DMS114 treated with DMSO at 0.1 percent for 48 hours (cell line): Measurements from ENCODE around the gene PLVAP.

ENCODE experiments used
- DNase-seq: peaks from one replicate; lab custom pipeline; 2025; ENCODE audit not compliant: unreplicated experiment; lab: John Stamatoyannopoulos, UW

PLVAP gene

GRCh38 chr19:17334414-17335409 is 42.4 kb downstream of the PLVAP start, which contains the start of gene ANO8:
Gene ANO8 (minus strand): TSS chr19:17334855. CDS start chr19:17334670, 185 bp downstream.
- DNase-seq: peak; percentile 97

DNA sequence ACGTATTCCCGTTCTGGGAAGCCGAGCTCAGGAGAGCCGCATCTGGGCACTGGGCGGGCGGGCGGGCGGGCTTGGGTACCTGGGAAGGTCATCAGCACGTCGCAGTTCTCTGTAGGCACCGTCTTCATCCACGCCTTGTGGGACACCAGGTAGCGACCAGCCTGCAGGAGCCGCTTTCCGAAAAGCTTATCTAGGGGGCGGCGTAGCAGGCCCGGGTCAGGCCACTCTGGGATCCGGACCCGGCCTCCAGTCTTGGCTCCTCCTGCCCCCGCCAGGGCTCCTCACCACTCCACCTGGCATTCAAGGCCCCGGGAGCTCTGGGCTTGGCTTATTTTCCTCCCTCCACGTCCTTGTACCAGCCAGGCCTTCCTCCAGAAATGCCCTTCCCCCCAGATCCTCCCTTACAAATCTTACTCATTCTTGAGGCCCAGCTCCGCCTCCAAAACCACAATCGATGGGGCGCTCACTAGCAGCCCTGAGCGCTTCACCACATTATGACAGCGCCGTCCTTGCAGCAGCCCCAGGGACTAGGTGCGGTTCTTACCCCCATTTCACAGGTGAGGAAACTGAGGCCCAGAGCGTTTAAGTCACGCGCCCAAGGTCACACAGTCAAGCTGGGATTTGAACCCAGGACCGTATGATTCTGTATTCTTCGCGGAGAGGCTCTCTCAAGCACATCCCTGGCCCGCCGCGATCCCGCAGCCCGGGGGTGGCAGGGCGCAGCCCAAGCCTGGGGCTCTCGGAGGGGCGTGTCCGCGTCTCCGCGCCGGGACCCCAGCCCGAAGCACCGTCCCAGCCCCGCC is 43.3 kb downstream of the PLVAP start:
- peak; percentile 15 for DNase-seq

DNA sequence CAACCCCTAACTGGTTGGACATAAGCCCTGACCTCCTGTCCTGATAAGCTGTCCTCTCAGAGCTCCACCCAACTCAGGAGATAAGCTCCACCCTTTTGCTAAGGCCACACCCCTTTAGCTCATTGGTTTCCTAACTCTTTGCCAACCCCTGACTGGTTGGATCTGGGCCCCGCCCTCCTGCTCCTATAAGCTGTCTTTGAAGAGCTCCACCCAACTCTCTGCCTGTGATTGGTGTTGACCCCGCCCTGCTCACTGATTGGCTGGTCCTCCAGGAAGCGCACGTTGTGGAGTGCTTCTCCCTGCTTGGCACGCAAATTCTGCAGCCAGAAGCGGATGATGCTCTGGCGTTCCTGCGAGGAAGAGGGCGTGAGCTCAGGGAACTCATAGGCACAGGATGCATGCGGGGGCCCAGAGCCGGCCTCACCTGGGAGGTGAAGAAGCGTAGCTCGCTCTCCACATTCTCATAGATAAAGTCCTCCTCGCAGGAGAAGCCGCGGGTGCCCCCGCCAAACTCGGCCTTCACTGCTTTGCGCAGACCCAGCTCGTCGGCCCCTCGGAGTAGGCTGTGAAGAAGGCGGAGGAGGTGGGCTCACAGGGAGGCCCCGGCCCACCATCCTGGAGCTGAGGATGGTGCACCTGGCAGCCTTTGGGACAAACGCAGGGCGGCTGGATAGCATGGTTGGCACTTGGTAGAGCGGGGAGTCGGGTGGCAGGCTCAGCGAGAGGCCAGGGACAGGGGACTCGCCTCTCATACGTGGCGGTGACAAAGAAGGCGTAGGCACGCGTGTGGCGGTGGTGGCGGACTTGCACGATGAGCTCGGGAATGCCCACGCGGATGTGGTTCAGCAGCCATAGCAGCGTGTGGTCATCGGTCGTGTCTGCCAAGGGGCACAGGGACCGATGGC is 44.2 kb downstream of the PLVAP start:
- peak; percentile 42 for DNase-seq

GRCh38 chr19:17332360-17332676 is 44.8 kb downstream of the PLVAP start:
- DNase-seq: no peak

DNA sequence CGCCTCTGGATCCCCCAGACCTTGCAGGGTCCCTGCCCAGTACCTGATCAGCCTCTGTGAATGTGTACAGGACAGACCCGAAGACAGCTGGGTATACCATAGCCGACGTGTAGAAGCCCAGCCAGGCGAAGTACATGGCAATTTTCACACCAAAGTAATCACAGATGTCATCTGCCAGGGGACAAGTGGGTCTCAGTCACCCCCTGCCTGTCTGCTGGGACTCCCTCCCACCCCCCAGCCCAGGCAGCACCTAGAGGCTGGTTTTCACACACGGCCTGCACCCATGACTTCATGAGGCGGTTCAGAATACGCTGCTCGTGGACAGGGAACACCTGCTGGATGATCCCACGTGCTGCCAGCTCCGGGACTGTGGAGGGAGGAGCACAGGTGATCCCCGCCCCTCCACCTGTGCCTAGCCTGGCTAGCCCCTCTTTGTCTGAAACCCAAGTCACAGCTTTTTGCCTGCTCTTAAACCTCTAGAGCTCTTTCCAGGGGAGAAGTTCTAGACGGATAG is 46.0 kb downstream of the PLVAP start:
- no peak for DNase-seq

- no peak for DNase-seq
Measured at GRCh38 chr19:17330262-17331044, 46.7 kb downstream of the PLVAP start.

DNA sequence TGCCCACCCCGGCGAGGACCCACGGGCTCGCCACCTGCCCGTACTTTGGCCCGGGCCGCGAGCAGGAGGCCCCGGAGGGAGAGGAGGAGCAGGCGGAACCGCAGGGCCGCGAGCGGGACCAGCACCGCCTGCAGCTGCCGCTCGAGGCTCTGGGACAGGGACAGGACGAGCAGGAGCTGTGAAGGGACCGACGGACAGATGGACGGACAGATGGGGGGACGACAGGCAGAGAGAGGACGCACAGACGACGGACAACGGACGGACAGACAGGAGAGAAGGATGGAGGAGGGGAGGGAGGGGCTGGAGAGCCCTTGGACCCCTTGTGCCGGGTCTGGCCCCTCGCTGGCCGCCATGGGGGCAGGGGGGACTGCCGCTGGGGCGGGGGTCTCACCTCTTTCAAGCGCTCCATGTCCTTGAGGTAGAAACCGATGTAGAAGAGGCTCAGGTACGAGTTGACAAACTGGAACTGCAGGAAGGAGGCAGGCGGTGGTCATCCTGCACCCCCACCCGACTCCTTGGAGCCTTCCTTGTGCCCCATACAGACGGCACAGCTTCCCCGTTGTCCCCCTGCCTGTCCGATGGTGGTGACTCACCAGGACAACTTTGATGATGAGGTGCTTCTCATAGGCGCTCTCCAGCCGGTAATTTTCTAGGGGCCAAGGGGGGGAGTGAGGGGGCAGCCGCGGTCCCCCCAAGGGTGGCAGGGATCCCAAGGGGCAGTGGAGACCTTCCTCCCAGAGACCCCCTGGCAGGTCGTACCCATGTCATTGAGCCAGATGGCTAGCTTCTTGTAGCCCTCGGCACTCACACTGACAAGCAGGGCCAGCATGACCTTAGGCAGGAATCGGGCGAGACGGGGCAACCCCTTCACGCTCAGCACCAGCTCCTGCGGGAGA is 47.5 kb downstream of the PLVAP start:
- DNase-seq: no peak

DNA sequence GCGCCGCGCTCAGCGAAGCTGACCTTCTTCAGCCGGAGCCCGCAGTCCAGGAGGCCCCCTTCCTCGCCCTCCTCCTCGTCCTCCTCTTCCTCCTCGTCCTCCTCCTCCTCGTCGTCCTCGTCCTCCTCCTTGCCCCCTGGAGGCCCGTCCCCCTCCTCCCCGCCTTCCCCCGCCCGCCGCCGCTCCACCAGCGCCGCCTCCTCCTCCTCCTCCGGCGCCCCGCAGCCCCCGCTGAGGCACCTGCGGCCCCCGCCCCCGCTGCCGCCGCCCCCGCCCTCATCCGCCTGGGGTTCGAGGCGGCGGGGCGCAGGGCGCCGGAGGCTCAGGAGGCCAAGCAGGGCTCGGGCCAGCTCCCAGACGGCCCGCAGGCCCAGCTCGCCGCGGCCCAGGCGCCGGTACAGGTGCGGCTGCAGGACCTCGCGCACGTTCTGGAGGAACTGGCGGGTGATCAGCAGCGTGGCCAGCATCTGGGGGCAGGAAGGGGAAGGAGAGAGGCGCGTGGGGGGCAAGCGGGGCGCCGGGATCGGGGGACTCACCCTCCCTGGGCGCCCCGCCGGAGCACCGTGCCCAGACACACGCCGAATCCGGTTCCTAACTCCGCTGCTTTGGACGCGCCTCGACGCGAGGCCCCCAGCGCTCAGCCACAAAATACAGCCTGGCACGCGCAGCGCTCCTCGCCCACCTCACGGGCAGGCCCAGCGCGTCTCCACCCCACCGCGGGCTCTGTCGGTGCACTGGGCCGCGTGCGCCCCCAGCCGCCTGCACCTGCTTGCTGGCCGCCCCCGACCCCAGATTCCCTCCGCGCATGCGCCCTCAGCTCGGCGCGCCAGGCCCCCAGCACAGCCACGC is 48.4 kb downstream of the PLVAP start:
- no peak for DNase-seq

- no peak for DNase-seq
Measured at GRCh38 chr19:17327654-17328516, 49.3 kb downstream of the PLVAP start.

GRCh38 chr19:17327068-17327653 is 50.0 kb downstream of the PLVAP start:
- no peak for DNase-seq

- no peak for DNase-seq
Measured at GRCh38 chr19:17326595-17326966, 50.6 kb downstream of the PLVAP start.

DNA sequence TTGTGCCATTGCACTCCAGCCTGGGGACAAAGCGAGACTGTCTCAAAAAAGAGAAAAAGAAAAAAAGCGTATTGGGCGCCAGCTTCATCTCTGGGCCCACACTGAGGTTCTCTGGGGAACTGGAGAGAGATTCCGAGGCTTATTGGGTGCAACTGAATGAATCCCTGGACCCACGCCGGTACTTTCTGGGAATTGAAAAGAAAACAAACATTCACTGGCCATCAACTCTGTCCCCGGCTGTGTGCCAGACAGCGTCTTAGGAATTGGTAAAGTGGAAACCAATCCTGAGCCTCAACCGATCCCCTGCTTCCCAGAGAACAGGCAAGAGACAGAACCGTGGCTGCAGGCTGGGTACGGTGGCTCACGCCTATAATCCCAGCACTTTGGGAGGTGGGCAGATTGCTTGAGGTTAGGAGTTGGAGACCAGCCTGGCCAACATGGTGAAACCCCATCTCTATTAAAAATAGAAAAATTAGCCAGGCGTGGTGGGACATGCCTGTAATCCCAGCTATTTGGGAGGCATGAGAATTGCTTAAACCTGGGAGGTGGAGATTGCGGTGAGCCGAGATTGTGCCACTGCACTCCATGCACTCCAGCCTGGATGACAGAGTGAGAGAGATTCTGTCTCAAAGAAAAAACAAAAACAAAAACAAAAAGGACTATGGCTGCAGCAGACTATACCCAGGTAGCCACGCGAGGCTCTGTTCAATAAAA is 51.1 kb downstream of the PLVAP start:
- DNase-seq: no peak

DNA sequence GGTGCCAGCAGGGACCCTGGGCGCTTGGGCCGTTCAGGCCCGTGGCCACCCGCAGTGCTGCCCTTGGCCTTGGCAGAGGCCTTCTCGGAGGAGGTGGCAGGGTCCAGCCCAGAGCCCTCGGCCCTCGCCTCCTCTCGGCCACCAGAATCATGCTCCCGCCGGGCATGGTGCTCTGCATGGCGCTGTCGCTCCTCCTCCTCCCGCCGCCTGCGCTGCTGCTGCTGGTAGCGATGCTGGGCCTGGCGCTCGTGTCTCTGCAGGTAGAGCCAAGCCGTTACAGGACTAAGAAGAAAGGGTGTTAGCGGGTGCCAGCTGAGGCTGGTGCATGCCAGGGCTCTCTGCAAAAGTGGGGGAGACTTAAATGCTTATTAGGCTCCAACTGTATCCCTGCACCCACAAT is 52.0 kb downstream of the PLVAP start:
- DNase-seq: no peak

DNA sequence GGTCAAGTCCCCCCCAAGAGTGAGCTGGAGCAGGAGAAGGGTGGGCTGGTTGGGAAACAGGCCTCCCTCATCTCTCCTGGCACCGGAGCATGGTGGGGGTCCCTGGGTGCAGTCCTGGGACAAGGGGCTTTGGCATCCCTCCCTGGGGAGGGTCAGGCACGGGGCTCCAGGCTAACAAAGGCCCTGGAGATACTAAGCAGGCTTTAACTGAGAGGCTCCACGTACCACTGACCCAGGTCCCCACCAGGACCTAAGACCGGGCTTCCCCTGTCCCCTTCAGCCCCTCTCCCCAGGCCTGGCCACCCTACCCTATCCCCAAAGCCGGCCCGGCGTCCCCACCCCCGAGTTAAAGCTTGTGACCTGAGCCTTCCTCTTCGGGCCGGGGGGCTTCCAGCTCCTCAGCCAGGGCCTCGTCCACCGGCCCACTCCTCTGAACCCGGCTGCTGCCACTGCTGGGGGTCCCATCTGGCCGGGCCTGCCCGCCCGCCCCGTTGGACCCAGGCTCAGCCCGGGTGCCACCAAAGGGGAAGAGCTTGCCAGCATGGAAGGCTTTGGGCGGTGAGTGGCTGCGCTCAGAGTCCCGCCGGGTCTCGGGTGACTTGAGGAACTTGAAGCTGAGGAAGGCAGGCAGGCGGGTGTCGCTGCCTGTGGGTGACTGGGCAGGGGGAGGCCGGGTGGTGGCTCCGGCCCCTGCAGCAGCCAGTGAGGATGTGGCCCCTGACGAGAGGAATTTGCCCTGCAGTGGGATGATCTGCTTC is 52.6 kb downstream of the PLVAP start:
- no peak for DNase-seq

- no peak for DNase-seq
Measured at GRCh38 chr19:17323964-17324332, 53.2 kb downstream of the PLVAP start.
